Endothelial cell (in vitro differentiated cells): ENCODE results near the gene CORO2B. TPM values are rescaled to one million over a fixed set of nuclear protein-coding genes. Genes with fewer than 3 reads are reported as not detected.
A peak's percentile ranks its signal among the peaks of the same experiment; 100 is the strongest.

Experiments used
- DNase-seq: peaks from one replicate; pipeline ENCODE4 v3.0.0; 2021; ENCODE audit warnings: low spot score
- H3K27ac Mint-ChIP-seq: one replicate; pipeline ENCODE4 v1.8.0; 2021; ENCODE audit warnings: mixed read lengths, inconsistent platforms; ENCODE audit not compliant: unreplicated experiment
- H3K27me3 Mint-ChIP-seq: one replicate; pipeline ENCODE4 v1.8.0; 2021; ENCODE audit warnings: mild to moderate bottlenecking, moderate library complexity, mixed read lengths, inconsistent platforms; ENCODE audit not compliant: unreplicated experiment
- H3K36me3 Mint-ChIP-seq: one replicate; pipeline ENCODE4 v1.8.0; 2021; ENCODE audit warnings: mild to moderate bottlenecking, low read depth, mixed read lengths, inconsistent platforms; ENCODE audit not compliant: unreplicated experiment
- H3K4me1 Mint-ChIP-seq: one replicate; pipeline ENCODE4 v1.8.0; 2021; ENCODE audit warnings: mild to moderate bottlenecking, mixed read lengths, inconsistent platforms; ENCODE audit not compliant: unreplicated experiment
- H3K4me3 Mint-ChIP-seq: one replicate; pipeline ENCODE4 v1.8.0; 2021; ENCODE audit warnings: mild to moderate bottlenecking, mixed read lengths, inconsistent platforms; ENCODE audit not compliant: unreplicated experiment
- H3K9me3 Mint-ChIP-seq: one replicate; pipeline ENCODE4 v1.8.0; 2021; ENCODE audit warnings: mixed read lengths, inconsistent platforms; ENCODE audit not compliant: unreplicated experiment
- CTCF ChIP-seq: fragments of 200-600 bp; sonication (generic); IDR thresholded peaks from one replicate; pipeline ENCODE4 v1.5.0; 2021; ENCODE audit warnings: antibody characterized with exemption; ENCODE audit not compliant: unreplicated experiment
- total RNA-seq: library from RNA; stranded (reverse); fragmentation: NEBNext Ultra II Directional; extraction: Animal tissue kit (Norgen Biotek cat#: 25700); gene quantifications from one replicate; pipeline ENCODE4 v1.2.1, GENCODE V29; 2021; ENCODE audit not compliant: unreplicated experiment

Gene CORO2B
- total RNA-seq, 1 donor from 2014 or later, result 71.7 TPM

- Mint-ChIP-seq H3K4me1 (peaks cover 49% of the 10 kb centered on the region), H3K27ac (peak overlapping the region; percentile 21), H3K4me3 (peak overlapping the region; percentile 77), H3K36me3 (peaks cover 10% of the 10 kb centered on the region), H3K27me3 (peaks cover 5% of the 10 kb centered on the region), H3K9me3 (no peaks in the 10 kb centered on the region)
- DNase-seq, result no peak
- TF ChIP-seq CTCF, result no peak
Measured at GRCh38 chr15:68608206-68608843, 29.5 kb downstream of the CORO2B start.

- Mint-ChIP-seq H3K9me3 (no peaks in the 10 kb centered on the region), H3K4me3 (peak overlapping the region; percentile 77), H3K36me3 (peaks cover 8% of the 10 kb centered on the region), H3K27me3 (peaks cover 5% of the 10 kb centered on the region), H3K4me1 (peaks cover 47% of the 10 kb centered on the region), H3K27ac (peak overlapping the region; percentile 21)
- TF ChIP-seq CTCF, result no peak
- no peak for DNase-seq
Measured at GRCh38 chr15:68608844-68609232, 30.0 kb downstream of the CORO2B start.

GRCh38 chr15:68609629-68610028, 30.8 kb downstream of the CORO2B start:
- no peak for TF ChIP-seq CTCF
- Mint-ChIP-seq H3K9me3 (no peaks in the 10 kb centered on the region), H3K36me3 (peaks cover 8% of the 10 kb centered on the region), H3K27me3 (peaks cover 5% of the 10 kb centered on the region), H3K4me1 (peaks cover 50% of the 10 kb centered on the region), H3K4me3 (no peak overlapping the region), H3K27ac (no peak overlapping the region)
- no peak for DNase-seq

GRCh38 chr15:68610825-68611224, 32.0 kb downstream of the CORO2B start:
- H3K4me3 Mint-ChIP-seq, result no peak overlapping the region
- H3K36me3 Mint-ChIP-seq, result peaks cover 8% of the 10 kb centered on the region
- TF ChIP-seq CTCF, result no peak
- peaks cover 4% of the 10 kb centered on the region for H3K27me3 Mint-ChIP-seq
- peaks cover 61% of the 10 kb centered on the region for H3K4me1 Mint-ChIP-seq
- H3K27ac Mint-ChIP-seq, result no peak overlapping the region
- DNase-seq, result no peak
- no peaks in the 10 kb centered on the region for H3K9me3 Mint-ChIP-seq

GRCh38 chr15:68612503-68612902, 33.7 kb downstream of the CORO2B start:
- Mint-ChIP-seq H3K4me3 (no peak overlapping the region), H3K27me3 (peaks cover 2% of the 10 kb centered on the region), H3K36me3 (peaks cover 4% of the 10 kb centered on the region), H3K9me3 (no peaks in the 10 kb centered on the region), H3K27ac (peak overlapping the region; percentile 6), H3K4me1 (peaks cover 78% of the 10 kb centered on the region)
- TF ChIP-seq CTCF, result no peak
- DNase-seq, result no peak
